Measurements from ENCODE around the gene DOCK4. TPM values are rescaled to one million over a fixed set of nuclear protein-coding genes. Genes with fewer than 3 reads are reported as not detected.

The DOCK4 gene
- total RNA-seq, 4 donors from 2014 or later, result 6.4 to 20.5 (median 9.7) TPM

DNA sequence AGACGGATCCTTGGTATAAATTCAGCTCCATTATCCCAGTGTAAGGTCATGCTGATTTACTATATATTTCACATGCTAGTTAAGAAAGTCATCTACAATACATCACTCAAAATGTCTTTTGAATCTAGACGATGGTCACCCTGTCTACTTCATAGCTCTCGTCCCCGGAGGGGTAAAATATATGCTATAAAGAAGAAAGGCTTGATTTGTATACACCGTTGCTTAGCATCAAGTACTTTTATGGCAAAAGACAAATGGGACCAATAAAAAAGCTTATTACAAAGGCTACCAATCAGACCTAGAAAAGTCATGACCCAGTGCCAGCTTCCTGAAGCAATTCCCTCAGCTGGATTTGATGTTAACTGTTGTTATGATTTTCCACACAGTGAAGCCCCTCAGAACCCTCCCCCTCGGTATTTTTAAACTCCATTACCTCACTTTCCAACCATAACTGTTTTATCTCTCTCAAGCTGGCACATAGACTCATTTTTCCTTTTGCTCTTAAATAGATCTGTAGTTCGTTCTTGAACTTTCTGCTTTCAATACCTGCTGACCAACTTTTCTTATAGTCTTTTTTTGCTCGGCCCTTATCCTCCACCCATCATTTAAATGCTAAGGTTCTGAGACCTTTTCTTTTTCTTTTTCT, 104.9 kb downstream of the DOCK4 start:
- no peaks in the 10 kb centered on the region for H3K27me3 ChIP-seq
- H3K27ac ChIP-seq, result no peak overlapping the region
- no peak for DNase-seq (ENCODE audit: low spot score in 2 of 2)
- WGBS, result 63% methylated on average over 8 of the region's 8 CpGs
- H3K9me3 ChIP-seq, result no peaks in the 10 kb centered on the region
- H3K36me3 ChIP-seq, result no peaks in the 10 kb centered on the region
- no peak overlapping the region for H3K4me3 ChIP-seq
- TF ChIP-seq POLR2AphosphoS5 (IDR thresholded peaks at IDR 0.05) (no peak), POLR2A (IDR thresholded peaks at IDR 0.05) (no peak), EP300 (IDR thresholded peaks at IDR 0.05) (no peak)
- TF ChIP-seq, protein P1, sequence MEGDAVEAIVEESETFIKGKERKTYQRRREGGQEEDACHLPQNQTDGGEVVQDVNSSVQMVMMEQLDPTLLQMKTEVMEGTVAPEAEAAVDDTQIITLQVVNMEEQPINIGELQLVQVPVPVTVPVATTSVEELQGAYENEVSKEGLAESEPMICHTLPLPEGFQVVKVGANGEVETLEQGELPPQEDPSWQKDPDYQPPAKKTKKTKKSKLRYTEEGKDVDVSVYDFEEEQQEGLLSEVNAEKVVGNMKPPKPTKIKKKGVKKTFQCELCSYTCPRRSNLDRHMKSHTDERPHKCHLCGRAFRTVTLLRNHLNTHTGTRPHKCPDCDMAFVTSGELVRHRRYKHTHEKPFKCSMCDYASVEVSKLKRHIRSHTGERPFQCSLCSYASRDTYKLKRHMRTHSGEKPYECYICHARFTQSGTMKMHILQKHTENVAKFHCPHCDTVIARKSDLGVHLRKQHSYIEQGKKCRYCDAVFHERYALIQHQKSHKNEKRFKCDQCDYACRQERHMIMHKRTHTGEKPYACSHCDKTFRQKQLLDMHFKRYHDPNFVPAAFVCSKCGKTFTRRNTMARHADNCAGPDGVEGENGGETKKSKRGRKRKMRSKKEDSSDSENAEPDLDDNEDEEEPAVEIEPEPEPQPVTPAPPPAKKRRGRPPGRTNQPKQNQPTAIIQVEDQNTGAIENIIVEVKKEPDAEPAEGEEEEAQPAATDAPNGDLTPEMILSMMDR (IDR thresholded peaks at IDR 0.05), result no peak
- H3K4me1 ChIP-seq, result no peaks in the 10 kb centered on the region

DNA sequence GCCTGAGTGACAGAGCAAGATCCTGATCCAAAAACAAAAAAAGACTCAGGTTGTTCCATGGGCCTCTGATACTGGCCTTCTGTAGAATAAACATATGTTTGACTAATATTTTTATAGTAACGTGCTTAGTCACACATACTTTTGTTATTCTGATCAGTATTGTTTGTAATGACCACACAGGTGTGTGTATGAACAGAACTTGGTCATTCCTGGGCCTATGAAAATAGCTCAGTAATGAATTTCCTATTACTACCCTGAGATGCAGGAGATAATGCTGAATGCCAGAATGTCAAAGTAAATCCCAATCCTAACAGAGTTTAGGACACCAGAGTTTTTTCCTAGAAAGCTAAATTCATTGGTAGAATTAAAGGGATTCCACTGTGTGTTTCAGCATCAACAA, 108.7 kb downstream of the DOCK4 start:
- Histone ChIP-seq H3K36me3 (no peaks in the 10 kb centered on the region), H3K27me3 (no peaks in the 10 kb centered on the region), H3K27ac (no peak overlapping the region), H3K4me3 (no peak overlapping the region), H3K4me1 (no peaks in the 10 kb centered on the region), H3K9me3 (no peaks in the 10 kb centered on the region)
- no peak for DNase-seq (ENCODE audit: low spot score in 2 of 2)
- WGBS, result 95% methylated on average over 1 of the region's 1 CpG
- TF ChIP-seq, protein P1 (IDR thresholded peaks at IDR 0.05), result no peak
- TF ChIP-seq POLR2AphosphoS5 (IDR thresholded peaks at IDR 0.05), result no peak
- no peak for TF ChIP-seq EP300 (IDR thresholded peaks at IDR 0.05)
- no peak for TF ChIP-seq POLR2A (IDR thresholded peaks at IDR 0.05)

DNA sequence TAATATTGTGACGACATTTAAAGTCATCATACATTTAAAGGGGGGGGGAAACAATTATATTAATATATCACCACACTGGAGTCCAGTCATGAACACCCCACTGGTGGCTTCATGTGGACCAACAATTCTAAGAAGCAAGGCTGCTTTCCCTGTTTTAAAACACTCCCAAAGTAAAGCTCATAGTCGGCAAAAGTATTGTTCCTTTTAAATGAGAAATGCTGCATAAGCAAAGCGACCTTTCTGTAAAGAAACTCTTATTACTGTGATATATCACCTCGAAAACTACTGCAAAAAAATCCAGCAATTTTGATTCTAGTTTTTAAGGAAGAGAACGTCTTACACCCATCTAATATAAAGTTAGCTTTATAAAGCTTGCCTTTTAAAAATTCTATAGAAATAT, 112.8 kb downstream of the DOCK4 start:
- Histone ChIP-seq H3K36me3 (no peaks in the 10 kb centered on the region), H3K9me3 (no peaks in the 10 kb centered on the region), H3K4me1 (no peaks in the 10 kb centered on the region), H3K4me3 (no peak overlapping the region), H3K27me3 (no peaks in the 10 kb centered on the region), H3K27ac (no peak overlapping the region)
- no peak for DNase-seq (ENCODE audit: low spot score in 2 of 2)
- WGBS, result 91% methylated on average over 5 of the region's 5 CpGs
- TF ChIP-seq, protein P1 (IDR thresholded peaks at IDR 0.05), result no peak
- TF ChIP-seq POLR2A (IDR thresholded peaks at IDR 0.05) (no peak), POLR2AphosphoS5 (IDR thresholded peaks at IDR 0.05) (no peak), EP300 (IDR thresholded peaks at IDR 0.05) (no peak)

DNA sequence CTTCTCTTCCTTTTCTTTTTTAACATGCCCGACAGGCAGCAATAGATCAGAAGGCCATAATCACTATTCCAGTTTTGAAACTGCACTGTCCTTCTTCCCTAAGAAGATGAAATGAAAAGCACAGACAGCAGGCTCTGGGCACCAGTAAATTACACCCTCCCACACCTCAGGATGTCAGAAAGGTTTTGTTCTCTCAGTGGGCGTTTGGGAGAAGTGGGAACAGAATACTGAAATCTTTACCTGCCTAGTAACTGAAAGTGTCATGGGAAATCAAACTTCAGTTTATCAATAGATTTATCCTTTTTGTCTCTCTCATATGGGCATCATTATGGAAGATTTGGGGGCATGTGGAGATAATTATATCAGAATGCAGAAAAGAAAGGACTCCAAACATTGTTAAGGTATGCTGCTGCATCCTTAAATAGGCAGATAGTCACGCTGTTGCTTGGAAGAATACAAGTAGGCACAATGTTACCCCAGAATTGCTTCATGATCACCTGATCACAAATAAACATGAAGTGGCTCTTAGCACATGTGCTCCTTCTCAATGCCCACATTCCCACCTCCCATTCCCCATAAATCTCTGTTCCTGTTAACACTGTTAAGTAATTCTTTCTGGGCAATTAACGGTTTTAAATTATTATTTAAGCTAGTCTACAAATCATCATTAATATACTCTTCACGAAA, 113.3 kb downstream of the DOCK4 start:
- no peaks in the 10 kb centered on the region for H3K9me3 ChIP-seq
- DNase-seq (ENCODE audit: low spot score in 2 of 2), result no peak
- TF ChIP-seq, protein P1 (IDR thresholded peaks at IDR 0.05), result no peak
- TF ChIP-seq POLR2AphosphoS5 (IDR thresholded peaks at IDR 0.05) (no peak), POLR2A (IDR thresholded peaks at IDR 0.05) (no peak), EP300 (IDR thresholded peaks at IDR 0.05) (no peak)
- H3K36me3 ChIP-seq, result no peaks in the 10 kb centered on the region
- no peaks in the 10 kb centered on the region for H3K27me3 ChIP-seq
- 71% methylated on average over 5 of the region's 5 CpGs for WGBS
- no peaks in the 10 kb centered on the region for H3K4me1 ChIP-seq
- H3K4me3 ChIP-seq, result no peak overlapping the region
- H3K27ac ChIP-seq, result no peak overlapping the region

DNA sequence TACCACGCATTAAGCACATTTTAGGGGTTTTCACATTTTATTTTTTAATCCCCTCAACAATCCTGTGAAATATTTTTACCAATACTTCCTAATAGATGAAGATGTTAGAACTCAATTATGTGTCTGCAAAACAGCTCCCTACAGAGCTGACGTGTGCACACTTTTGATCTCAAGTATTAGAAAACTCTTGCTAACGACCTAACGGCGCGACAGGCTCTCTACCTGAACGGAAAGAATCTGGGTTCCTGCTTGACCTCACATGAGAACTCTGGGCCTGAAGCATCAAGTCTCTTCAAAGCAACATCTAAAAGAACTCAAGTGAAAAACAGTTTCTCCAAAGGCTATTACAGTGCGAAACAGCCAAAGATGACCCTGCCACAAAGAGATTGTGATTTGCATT, 113.9 kb downstream of the DOCK4 start:
- Histone ChIP-seq H3K27ac (no peak overlapping the region), H3K4me1 (no peaks in the 10 kb centered on the region), H3K27me3 (no peaks in the 10 kb centered on the region), H3K36me3 (no peaks in the 10 kb centered on the region), H3K9me3 (no peaks in the 10 kb centered on the region), H3K4me3 (no peak overlapping the region)
- TF ChIP-seq POLR2AphosphoS5 (IDR thresholded peaks at IDR 0.05) (no peak), POLR2A (IDR thresholded peaks at IDR 0.05) (no peak), EP300 (IDR thresholded peaks at IDR 0.05) (no peak)
- TF ChIP-seq, protein P1 (IDR thresholded peaks at IDR 0.05), result no peak
- WGBS, result 86% methylated on average over 8 of the region's 8 CpGs
- no peak for DNase-seq (ENCODE audit: low spot score in 2 of 2)
